GM18873 (cell line): Measurements from ENCODE around the gene ESYT2.

Experiments
- ATAC-seq: cut with Tn5 transposase; IDR thresholded peaks from one replicate; pipeline ENCODE4 v1.9.1; 2021; ENCODE audit warnings: mild to moderate bottlenecking, moderate library complexity, moderate number of reproducible peaks; ENCODE audit not compliant: unreplicated experiment, low FRiP score

ESYT2 gene

GRCh38 chr7:158774952-158775351, 54.4 kb downstream of the ESYT2 start:
- ATAC-seq, result no peak

GRCh38 chr7:158772916-158773315, 56.4 kb downstream of the ESYT2 start:
- ATAC-seq, result no peak

GRCh38 chr7:158771213-158771834, 58.0 kb downstream of the ESYT2 start:
- no peak for ATAC-seq

- no peak for ATAC-seq
These were observed 61.6 kb downstream of the ESYT2 start for GRCh38 chr7:158767707-158768106.

- no peak for ATAC-seq
These were observed 62.6 kb downstream of the ESYT2 start for GRCh38 chr7:158766570-158767281.

GRCh38 chr7:158765020-158765419, 64.3 kb downstream of the ESYT2 start:
- no peak for ATAC-seq

- ATAC-seq, result no peak
These were observed 65.8 kb downstream of the ESYT2 start for GRCh38 chr7:158763454-158764033.

GRCh38 chr7:158761945-158762344, 67.4 kb downstream of the ESYT2 start:
- no peak for ATAC-seq

- ATAC-seq, result no peak
These were observed 68.4 kb downstream of the ESYT2 start for GRCh38 chr7:158760936-158761335.

- no peak for ATAC-seq
These were observed 68.9 kb downstream of the ESYT2 start for GRCh38 chr7:158760445-158760764.

- ATAC-seq, result no peak
These were observed 69.4 kb downstream of the ESYT2 start for GRCh38 chr7:158759749-158760444.

GRCh38 chr7:158759245-158759614, 70.1 kb downstream of the ESYT2 start:
- ATAC-seq, result no peak

GRCh38 chr7:158758586-158759244, 70.6 kb downstream of the ESYT2 start:
- no peak for ATAC-seq

- no peak for ATAC-seq
These were observed 71.8 kb downstream of the ESYT2 start for GRCh38 chr7:158757404-158757989.

- ATAC-seq, result no peak
These were observed 74.4 kb downstream of the ESYT2 start for GRCh38 chr7:158754746-158755444.

GRCh38 chr7:158753900-158754299, 75.4 kb downstream of the ESYT2 start:
- ATAC-seq, result no peak

- no peak for ATAC-seq
These were observed 77.6 kb downstream of the ESYT2 start for GRCh38 chr7:158751751-158752150.

- no peak for ATAC-seq
These were observed 78.1 kb downstream of the ESYT2 start for GRCh38 chr7:158751199-158751598.

GRCh38 chr7:158750702-158751101, 78.6 kb downstream of the ESYT2 start:
- ATAC-seq, result no peak

GRCh38 chr7:158749396-158749795, 79.9 kb downstream of the ESYT2 start:
- no peak for ATAC-seq
